Fibroblast of skin of right biceps (primary cell): Measurements from ENCODE around the gene RGS7.
A peak's percentile ranks its signal among the peaks of the same experiment; 100 is the strongest.
"Not testable (repeated sequence)": the region's sequence is repeated elsewhere in the genome, so short reads cannot be mapped to it uniquely, and the experiment has no call there.

ENCODE experiments used
- DNase-seq: peaks from one replicate; pipeline ENCODE4 v3.0.0-alpha.2; 2013

RGS7 gene

GRCh38 chr1:241074507-241074906, 282.5 kb downstream of the RGS7 start:
- no peak for DNase-seq

GRCh38 chr1:241068359-241068758, 288.6 kb downstream of the RGS7 start:
- no peak for DNase-seq

- DNase-seq = no peak
These were observed 293.7 kb downstream of the RGS7 start for GRCh38 chr1:241063276-241063675.

- DNase-seq = no peak
These were observed 295.9 kb downstream of the RGS7 start for GRCh38 chr1:241061062-241061461.

- DNase-seq = no peak
These were observed 308.4 kb downstream of the RGS7 start for GRCh38 chr1:241048622-241049021.

GRCh38 chr1:241045659-241046058, 311.3 kb downstream of the RGS7 start:
- no peak for DNase-seq

- DNase-seq = no peak
These were observed 322.6 kb downstream of the RGS7 start for GRCh38 chr1:241034203-241034936.

GRCh38 chr1:241024834-241025233, 332.2 kb downstream of the RGS7 start:
- DNase-seq = no peak

GRCh38 chr1:241022366-241022765, 334.6 kb downstream of the RGS7 start:
- peak; percentile 1 for DNase-seq

- DNase-seq = no peak
These were observed 335.9 kb downstream of the RGS7 start for GRCh38 chr1:241020851-241021697.

GRCh38 chr1:241012708-241013340, 344.2 kb downstream of the RGS7 start:
- no peak for DNase-seq

GRCh38 chr1:241007668-241008067, 349.3 kb downstream of the RGS7 start:
- no peak for DNase-seq

GRCh38 chr1:240999826-241000225, 357.2 kb downstream of the RGS7 start:
- no peak for DNase-seq

GRCh38 chr1:240998441-240999015, 358.5 kb downstream of the RGS7 start:
- DNase-seq = no peak

- peak; percentile 30 for DNase-seq
These were observed 359.0 kb downstream of the RGS7 start for GRCh38 chr1:240998024-240998423.

GRCh38 chr1:240993004-240993403, 364.0 kb downstream of the RGS7 start:
- no peak for DNase-seq

GRCh38 chr1:240991230-240991629, 365.8 kb downstream of the RGS7 start:
- DNase-seq = no peak

GRCh38 chr1:240987928-240988327, 369.1 kb downstream of the RGS7 start:
- no peak for DNase-seq

GRCh38 chr1:240985081-240985480, 371.9 kb downstream of the RGS7 start:
- no peak for DNase-seq

GRCh38 chr1:240980342-240980741, 376.7 kb downstream of the RGS7 start:
- DNase-seq = no peak

GRCh38 chr1:240976685-240977084, 380.3 kb downstream of the RGS7 start:
- no peak for DNase-seq

- DNase-seq = no peak
These were observed 383.1 kb downstream of the RGS7 start for GRCh38 chr1:240973875-240974274.

GRCh38 chr1:240972059-240972458, 384.9 kb downstream of the RGS7 start:
- DNase-seq = not testable (repeated sequence)
